Non-pigmented ciliary epithelial cell (primary cell): Measurements from ENCODE around the gene GRIK4.
A peak's percentile ranks its signal among the peaks of the same experiment; 100 is the strongest.

ENCODE experiments used
- DNase-seq: peaks from one replicate; pipeline ENCODE4 v3.0.0-alpha.2; 2010; ENCODE audit warnings: low read depth

The GRIK4 gene

GRCh38 chr11:120914601-120915000 lies 403.1 kb downstream of the GRIK4 start:
- DNase-seq, result no peak

DNA sequence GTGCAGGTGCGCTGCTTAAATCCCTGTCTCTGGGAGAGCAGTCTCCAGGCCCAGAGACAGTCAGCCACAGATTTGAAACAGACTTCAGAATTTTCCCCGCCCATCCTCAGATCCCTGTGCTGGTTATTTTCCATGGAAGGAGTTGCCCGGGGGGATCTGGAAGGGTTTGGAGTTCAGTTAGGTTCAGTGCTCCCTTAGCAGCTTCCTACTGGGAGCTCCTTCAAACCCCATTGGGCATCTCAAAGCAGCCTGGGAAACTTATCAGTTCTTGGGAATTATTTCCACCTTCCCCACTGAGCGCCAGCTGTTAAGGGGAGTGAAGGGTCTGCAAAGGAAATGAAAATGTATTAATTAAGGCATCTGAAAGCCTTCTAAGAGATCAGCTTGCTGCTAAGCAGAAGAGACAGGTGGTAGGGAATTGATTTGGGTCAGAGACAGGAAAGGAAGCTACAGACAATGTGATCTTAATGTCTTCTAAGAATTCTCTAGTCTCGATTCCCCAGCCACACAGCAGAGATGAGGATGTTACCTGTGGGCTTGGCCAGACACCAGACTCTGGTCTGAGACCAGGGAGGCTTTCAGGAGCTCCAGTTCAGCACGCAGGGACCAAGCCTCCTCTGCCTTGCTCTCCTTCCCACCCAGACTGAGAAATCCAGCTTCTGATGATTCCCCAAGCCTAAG lies 406.2 kb downstream of the GRIK4 start:
- no peak for DNase-seq

DNA sequence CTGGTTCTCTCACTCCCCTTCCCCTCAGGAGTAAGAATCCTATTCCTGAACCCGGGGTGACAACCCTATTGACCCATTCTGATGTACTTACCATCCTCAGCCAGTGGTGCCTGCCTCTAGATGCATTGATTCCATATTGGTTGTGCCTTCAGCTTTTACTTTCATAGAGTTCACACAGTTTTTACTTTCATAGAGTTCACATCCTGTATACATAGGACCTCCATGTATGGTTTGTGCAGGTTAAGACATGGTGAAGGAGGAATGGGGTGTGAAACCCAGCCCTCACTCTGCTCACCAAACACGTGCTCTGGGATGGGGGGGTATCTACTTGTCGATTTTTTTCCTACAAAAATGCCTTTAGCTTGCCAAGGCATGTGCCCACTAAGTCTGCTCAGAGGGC lies 406.7 kb downstream of the GRIK4 start:
- no peak for DNase-seq

DNA sequence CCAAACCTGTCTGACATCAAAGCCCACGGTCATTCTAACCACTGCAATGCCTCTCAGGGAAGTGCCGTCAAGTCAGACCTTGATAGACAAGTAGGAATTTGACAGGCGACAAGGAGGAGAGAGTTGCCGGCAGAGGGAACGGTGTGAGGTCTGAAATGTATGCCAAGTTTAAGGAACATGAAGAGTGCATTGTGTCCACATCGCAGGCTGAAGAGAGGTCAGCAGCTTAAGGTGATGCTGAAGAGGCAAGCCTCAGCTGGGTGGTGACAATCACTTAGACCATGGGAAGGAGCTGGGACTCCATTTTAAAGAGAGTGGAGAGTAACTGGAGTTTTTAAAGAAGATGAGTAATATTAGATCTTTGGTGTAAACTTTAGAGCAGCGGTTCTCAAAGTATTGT lies 407.5 kb downstream of the GRIK4 start:
- DNase-seq, result no peak

- no peak for DNase-seq
These were observed 408.0 kb downstream of the GRIK4 start for GRCh38 chr11:120919566-120919965.

- no peak for DNase-seq
These were observed 412.4 kb downstream of the GRIK4 start for GRCh38 chr11:120923866-120924508.

DNA sequence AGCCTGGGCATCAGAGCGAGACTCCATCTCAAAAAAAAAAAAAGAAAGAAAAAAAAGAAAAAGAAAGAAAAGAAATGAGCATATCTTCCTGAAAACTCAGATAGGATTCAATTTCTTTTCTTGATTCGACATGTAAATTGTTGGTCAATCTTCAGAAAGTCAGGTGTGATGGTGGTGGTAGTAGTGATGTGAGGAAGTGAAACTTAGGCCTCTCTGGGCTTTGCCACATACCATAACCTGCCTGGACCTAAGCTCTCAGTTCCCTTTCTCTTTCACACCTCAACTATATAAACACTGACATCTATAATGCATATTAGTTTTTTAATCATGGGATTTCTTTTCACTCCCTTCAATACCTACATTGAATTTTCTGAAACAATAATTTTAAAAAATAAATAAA lies 414.4 kb downstream of the GRIK4 start:
- no peak for DNase-seq

DNA sequence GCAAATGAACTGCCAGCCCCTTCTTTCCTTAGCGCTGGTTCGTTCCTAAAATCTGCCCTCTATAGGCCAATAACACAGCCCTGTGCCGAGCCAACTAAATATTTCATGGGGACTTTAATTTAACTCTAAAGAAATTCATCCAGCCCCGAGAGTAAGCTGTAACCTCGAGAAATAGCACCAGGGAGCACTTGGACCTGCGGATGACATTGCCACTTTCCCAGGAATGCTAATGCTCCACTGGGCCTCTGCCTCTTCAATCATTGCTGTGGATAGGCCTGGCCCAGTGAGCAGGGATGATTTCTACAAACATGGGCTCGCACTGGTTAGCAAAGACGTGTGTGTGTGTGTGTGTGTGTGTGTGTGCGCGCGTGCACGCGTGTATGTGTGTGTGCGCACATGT lies 417.1 kb downstream of the GRIK4 start:
- no peak for DNase-seq

- DNase-seq, result no peak
These were observed 417.5 kb downstream of the GRIK4 start for GRCh38 chr11:120929090-120929489.

- no peak for DNase-seq
These were observed 418.2 kb downstream of the GRIK4 start for GRCh38 chr11:120929664-120930154.

DNA sequence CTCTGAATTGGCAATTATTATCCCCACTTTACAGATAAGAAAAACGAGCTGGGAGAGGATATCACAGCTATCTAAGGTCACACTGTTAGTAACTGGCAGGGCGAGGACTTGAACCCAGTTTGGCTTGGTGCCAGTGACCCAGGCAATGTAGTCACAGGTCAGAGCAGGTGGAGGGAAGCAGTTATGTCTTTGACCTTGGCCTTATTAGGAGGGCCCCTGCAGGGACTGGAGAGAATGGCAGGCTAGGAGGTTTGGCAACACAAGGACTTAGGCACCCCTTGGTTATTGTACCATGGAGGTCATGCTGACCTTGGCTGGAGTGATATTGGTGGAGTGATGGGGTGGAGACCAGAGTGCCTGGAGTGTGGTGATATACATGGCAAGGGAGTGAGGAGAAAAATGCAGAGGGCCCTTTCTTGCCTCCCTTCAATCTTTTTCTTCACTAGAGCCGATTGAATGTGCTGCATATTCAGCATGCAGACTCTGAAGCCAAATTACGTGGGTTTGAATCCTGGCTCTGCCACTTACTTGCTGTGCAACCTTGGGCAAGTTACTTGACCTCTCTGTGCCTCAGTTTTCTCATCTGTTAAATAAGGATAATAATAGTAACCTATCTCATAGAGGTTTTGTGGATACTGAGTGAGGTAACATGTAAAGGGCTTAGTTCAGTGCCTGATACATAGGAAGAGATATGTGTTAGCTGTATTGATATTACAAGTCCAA lies 419.7 kb downstream of the GRIK4 start:
- no peak for DNase-seq

DNA sequence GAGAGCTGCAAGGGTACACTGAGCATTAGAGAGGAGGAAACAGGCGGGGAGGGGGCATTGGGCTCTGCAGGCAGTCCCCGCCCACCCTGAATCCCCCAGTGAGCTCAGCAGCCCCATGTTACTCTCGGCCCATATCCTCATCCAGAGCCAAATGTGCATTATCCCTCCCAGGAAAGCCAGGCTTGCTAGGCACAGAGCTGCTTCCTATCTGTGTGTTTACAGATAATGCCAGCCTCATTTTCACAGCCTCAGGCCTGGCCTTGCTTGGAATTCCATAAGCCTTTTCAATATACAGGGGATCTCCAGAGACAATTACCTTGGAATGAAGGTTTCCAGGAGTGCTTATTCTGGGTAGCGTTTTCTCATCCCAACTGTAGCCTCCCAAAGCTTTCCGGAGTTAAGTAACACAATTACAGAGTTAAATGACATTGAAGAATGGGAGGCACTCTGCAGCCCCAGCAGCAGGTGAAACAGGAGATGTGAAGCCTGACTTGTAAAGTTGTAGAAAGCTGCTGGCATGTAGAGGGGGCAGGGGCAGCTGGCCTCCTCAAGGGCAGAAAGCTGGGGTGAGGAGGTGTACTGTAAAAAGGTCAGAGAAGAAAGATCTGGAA lies 420.9 kb downstream of the GRIK4 start:
- no peak for DNase-seq

DNA sequence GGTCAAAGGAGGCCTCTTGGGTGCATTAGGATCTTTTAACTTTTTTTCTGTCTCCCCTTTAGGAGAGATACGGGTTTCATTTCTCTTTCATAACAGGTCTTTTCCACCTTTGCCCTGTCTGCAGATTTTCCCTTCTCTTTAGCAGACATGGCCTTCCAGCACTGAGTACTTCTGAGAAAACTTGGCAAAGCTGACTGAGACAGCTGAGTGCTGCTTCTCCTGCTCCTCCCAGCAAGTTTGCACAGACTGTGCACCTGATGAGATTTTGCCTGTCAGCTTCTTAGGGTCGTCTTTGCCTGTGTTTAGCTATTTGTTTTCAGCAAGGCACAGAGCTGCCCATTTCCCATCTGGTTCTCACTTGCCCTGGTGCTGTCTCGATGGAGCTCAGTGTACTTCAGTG lies 424.8 kb downstream of the GRIK4 start:
- DNase-seq, result no peak

GRCh38 chr11:120937501-120937900 lies 426.0 kb downstream of the GRIK4 start:
- no peak for DNase-seq

GRCh38 chr11:120938260-120938659 lies 426.7 kb downstream of the GRIK4 start:
- no peak for DNase-seq

- DNase-seq, result no peak
These were observed 428.8 kb downstream of the GRIK4 start for GRCh38 chr11:120940160-120940848.

DNA sequence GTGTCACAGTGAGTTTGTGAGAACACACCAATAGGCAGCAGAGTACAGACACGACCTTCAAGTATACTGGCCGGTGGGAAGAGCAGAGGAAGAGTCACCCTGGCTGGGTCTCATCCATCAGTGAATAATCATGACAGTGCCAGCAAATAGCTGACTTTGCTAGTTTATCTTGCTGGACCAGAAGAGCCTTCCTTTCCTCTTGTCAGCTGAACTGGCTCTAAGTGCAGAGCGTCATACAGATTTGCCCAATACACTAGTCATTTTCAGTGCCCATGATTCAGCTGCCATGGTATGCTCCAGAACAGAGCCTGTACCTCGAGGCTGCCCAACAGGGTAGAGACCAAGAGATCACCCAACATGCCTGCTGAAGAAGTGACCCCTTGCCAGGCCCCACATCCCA lies 429.5 kb downstream of the GRIK4 start:
- no peak for DNase-seq

- no peak for DNase-seq
These were observed 431.2 kb downstream of the GRIK4 start for GRCh38 chr11:120942701-120943100.

- DNase-seq, result no peak
These were observed 433.5 kb downstream of the GRIK4 start for GRCh38 chr11:120945042-120945441.

DNA sequence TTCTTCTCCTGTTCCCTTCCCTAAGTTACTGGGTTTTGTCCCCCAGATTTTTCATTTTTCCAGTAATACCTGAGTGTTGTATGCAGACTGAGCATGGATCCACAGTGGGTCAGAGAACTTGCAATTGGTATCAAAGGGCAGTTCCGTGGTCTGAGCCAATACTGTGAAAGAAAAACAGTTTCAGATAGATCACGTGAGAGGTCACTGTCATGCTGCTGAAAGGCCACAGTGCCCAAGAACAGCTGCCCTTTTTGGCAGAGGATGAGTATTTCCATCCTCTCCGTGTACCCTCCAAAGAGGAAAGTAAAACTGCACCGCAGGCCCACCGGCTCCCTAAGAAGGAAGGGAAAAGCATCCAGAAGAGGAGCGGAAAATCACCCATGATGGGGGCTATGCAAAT lies 439.3 kb downstream of the GRIK4 start:
- no peak for DNase-seq

DNA sequence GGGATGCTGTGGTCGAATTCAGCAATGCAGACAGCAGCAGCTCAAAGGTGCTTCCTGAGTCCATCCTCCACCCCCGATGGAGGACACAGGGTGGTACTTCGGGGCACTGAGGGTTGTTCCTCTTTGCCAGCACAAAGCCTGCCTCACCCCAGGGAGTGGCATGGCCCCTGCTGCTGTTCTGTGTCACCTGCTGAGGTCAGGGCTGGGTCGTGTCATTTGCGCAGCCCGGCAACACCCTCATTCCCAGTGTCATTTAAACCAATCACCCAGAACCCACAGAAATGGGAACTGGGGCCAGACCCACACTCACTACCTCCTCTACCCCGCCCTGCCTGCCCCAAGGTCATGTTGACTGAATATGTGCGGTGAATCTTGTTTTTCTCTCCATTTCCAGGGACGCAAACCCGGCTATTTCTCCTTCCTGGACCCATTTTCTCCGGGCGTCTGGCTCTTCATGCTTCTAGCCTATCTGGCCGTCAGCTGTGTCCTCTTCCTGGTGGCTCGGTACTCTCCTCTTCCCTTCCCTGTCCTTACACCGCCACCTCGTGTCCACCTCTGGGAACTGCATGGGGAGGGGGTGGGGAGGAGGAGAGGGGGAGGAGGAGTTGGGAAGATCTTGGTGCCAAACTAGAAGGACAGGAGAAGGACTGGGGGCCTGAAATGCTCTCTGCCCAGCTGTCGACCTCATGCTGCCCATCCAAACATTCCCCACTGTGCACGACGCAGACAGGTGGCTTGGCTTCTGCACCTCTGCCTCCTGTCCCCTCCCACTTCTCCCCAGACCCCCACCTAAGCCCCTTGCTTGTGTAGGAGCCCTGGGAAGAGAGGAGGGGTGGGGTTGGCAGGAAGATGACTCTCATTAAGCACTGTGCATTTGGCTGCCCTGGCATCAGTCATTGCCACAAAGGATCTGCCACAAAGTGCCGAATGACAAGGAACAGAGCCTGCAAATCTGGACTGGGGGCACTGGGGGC lies 441.2 kb downstream of the GRIK4 start:
- DNase-seq, result peak; percentile 30
